ENCODE measurements around the gene PRDM15. TPM values are rescaled to one million over a fixed set of nuclear protein-coding genes. Genes with fewer than 3 reads are reported as not detected.

The PRDM15 gene
- total RNA-seq, 1 donor from 2014 or later, result 5.4 TPM

GRCh38 chr21:41901099-41901498 lies 22.0 kb upstream of the PRDM15 start:
- TF ChIP-seq CTCF (IDR thresholded peaks at IDR 0.05; ENCODE audit: insufficient read depth, low read length, poor library complexity, severe bottlenecking), result no peak
- DNase-seq (ENCODE audit: low read depth), result no peak
- Histone ChIP-seq H3K36me3 (ENCODE audit: control insufficient read depth, insufficient read depth, low read length) (no peaks in the 10 kb centered on the region), H3K27me3 (ENCODE audit: control insufficient read depth, insufficient read depth, low read length) (no peaks in the 10 kb centered on the region), H3K4me3 (ENCODE audit: low read depth, low read length) (no peak overlapping the region)

- DNase-seq (ENCODE audit: low read depth), result no peak
- H3K36me3 ChIP-seq (ENCODE audit: control insufficient read depth, insufficient read depth, low read length), result no peaks in the 10 kb centered on the region
- no peaks in the 10 kb centered on the region for H3K27me3 ChIP-seq (ENCODE audit: control insufficient read depth, insufficient read depth, low read length)
Measured at GRCh38 chr21:41900401-41900800, 21.3 kb upstream of the PRDM15 start.

GRCh38 chr21:41899426-41900202 lies 20.5 kb upstream of the PRDM15 start:
- Histone ChIP-seq H3K36me3 (ENCODE audit: control insufficient read depth, insufficient read depth, low read length) (no peaks in the 10 kb centered on the region), H3K4me3 (ENCODE audit: low read depth, low read length) (no peak overlapping the region), H3K27me3 (ENCODE audit: control insufficient read depth, insufficient read depth, low read length) (no peaks in the 10 kb centered on the region)
- no peak for TF ChIP-seq CTCF (IDR thresholded peaks at IDR 0.05; ENCODE audit: insufficient read depth, low read length, poor library complexity, severe bottlenecking)
- DNase-seq (ENCODE audit: low read depth), result no peak

More at GRCh38 chr21:41900401-41900800, 21.3 kb upstream of the PRDM15 start:
- no peak for TF ChIP-seq CTCF (IDR thresholded peaks at IDR 0.05; ENCODE audit: insufficient read depth, low read length, poor library complexity, severe bottlenecking)
- no peak overlapping the region for H3K4me3 ChIP-seq (ENCODE audit: low read depth, low read length)

GRCh38 chr21:41898998-41899397 lies 19.9 kb upstream of the PRDM15 start:
- no peaks in the 10 kb centered on the region for H3K27me3 ChIP-seq (ENCODE audit: control insufficient read depth, insufficient read depth, low read length)
- no peak for DNase-seq (ENCODE audit: low read depth)
- no peak for TF ChIP-seq CTCF (IDR thresholded peaks at IDR 0.05; ENCODE audit: insufficient read depth, low read length, poor library complexity, severe bottlenecking)
- H3K4me3 ChIP-seq (ENCODE audit: low read depth, low read length), result no peak overlapping the region
- no peaks in the 10 kb centered on the region for H3K36me3 ChIP-seq (ENCODE audit: control insufficient read depth, insufficient read depth, low read length)

- H3K27me3 ChIP-seq (ENCODE audit: control insufficient read depth, insufficient read depth, low read length), result no peaks in the 10 kb centered on the region
- no peak for DNase-seq (ENCODE audit: low read depth)
- H3K36me3 ChIP-seq (ENCODE audit: control insufficient read depth, insufficient read depth, low read length), result no peaks in the 10 kb centered on the region
- TF ChIP-seq CTCF (IDR thresholded peaks at IDR 0.05; ENCODE audit: insufficient read depth, low read length, poor library complexity, severe bottlenecking), result no peak
- no peak overlapping the region for H3K4me3 ChIP-seq (ENCODE audit: low read depth, low read length)
Measured at GRCh38 chr21:41897700-41898099, 18.6 kb upstream of the PRDM15 start.

Data from kidney epithelial cell (primary cell).